Measurements from ENCODE around the gene UPF1.

Gene UPF1

GRCh38 chr19:18840288-18841267 is 8.8 kb downstream of the UPF1 start:
- DNase-seq: no peak

GRCh38 chr19:18841400-18841799 is 9.6 kb downstream of the UPF1 start:
- no peak for DNase-seq

- no peak for DNase-seq
Observed at GRCh38 chr19:18842166-18842565, 10.4 kb downstream of the UPF1 start.

- no peak for DNase-seq
Observed at GRCh38 chr19:18843960-18844359, 12.2 kb downstream of the UPF1 start.

- DNase-seq: no peak
Observed at GRCh38 chr19:18844806-18845329, 13.1 kb downstream of the UPF1 start.

GRCh38 chr19:18845961-18846360 is 14.2 kb downstream of the UPF1 start:
- no peak for DNase-seq

GRCh38 chr19:18846862-18847548 is 15.2 kb downstream of the UPF1 start:
- no peak for DNase-seq

- no peak for DNase-seq
Observed at GRCh38 chr19:18847549-18848463, 16.0 kb downstream of the UPF1 start.

- no peak for DNase-seq
Observed at GRCh38 chr19:18848878-18849661, 17.3 kb downstream of the UPF1 start.

GRCh38 chr19:18849838-18850400 is 18.2 kb downstream of the UPF1 start:
- DNase-seq: no peak

- no peak for DNase-seq
Observed at GRCh38 chr19:18850471-18851375, 19.0 kb downstream of the UPF1 start.

GRCh38 chr19:18851673-18852325 is 20.0 kb downstream of the UPF1 start:
- DNase-seq: no peak

GRCh38 chr19:18852648-18853047 is 20.9 kb downstream of the UPF1 start:
- no peak for DNase-seq

- DNase-seq: no peak
Observed at GRCh38 chr19:18853755-18854427, 22.1 kb downstream of the UPF1 start.

GRCh38 chr19:18854982-18855381 is 23.2 kb downstream of the UPF1 start:
- no peak for DNase-seq

- no peak for DNase-seq
Observed at GRCh38 chr19:18855647-18856384, 24.1 kb downstream of the UPF1 start.

GRCh38 chr19:18856385-18857126 is 24.8 kb downstream of the UPF1 start:
- no peak for DNase-seq

- no peak for DNase-seq
Observed at GRCh38 chr19:18857223-18857622, 25.5 kb downstream of the UPF1 start.

All from NCI-H2107 (cell line).